Middle frontal gyrus (tissue), 1 donor: Measurements from ENCODE around the gene H6PD.

Experiments
- DNase-seq: peaks from one replicate; pipeline ENCODE4 v3.0.0-alpha.2; 2015; ENCODE audit warnings: low spot score; ENCODE audit errors: extremely low spot score

H6PD gene

GRCh38 chr1:9204156-9204720 lies 30.3 kb upstream of the H6PD start:
- DNase-seq: no peak

DNA sequence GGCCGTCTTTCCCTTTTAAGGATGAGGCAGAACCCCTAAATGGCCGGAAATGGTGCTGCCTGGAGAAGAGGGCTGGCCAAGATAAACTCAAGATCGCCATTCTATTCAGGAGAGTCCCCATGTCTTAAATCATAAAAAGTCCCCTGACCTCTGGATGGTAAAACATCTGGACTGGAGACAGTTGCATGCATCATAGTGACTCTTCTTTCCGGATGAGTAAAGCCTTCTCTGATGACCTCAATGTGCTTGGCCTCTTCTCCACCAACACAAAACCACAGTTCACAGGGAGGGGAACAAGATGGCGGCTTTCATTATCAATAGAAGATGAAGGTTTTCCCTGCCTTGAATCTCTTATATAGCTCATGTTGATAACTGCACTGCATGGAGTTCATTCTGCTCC lies 27.5 kb upstream of the H6PD start:
- no peak for DNase-seq

DNA sequence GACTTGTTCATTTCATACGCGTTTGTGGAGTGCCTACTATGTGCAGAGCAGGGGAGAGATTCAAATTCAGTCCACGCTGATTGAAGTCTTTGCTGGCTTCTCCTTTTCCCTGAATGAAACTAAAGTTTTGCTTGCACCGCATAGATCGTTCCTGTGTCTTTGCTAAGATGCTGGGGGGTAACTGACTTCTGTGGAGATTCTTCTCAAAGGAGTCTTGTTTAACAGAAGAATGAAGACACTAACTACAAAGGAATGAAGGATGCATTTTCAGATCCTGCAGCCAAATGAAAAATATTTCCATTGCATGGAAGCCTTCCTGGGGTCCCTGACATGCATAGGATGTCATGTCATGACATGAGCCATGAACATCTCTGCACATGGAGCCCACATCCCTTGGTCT lies 26.9 kb upstream of the H6PD start:
- no peak for DNase-seq

DNA sequence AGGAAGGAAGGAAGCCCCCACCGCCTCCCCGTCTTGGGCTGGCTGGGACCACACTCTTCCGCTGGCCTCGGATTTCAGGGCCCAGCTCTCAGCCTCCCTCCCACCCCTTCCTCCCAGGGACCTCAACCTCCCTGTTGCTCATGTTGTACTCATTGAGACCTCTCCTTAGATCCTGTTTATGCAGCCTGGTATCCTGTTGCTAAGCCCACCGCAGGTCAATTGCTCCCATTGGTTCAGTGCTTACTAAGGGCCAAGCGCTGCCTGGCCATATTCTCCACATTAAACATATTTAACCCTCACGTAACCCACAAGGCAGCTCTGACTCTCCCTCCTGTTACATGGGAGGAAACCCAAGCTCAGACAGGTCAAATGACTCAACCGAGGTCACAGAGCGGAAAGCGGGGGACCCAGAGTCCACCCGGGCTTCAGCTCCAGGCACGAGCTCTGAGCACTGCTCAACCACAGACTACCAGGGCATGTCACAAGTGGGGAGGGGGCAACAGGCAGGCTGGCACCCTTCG lies 23.2 kb upstream of the H6PD start:
- no peak for DNase-seq

DNA sequence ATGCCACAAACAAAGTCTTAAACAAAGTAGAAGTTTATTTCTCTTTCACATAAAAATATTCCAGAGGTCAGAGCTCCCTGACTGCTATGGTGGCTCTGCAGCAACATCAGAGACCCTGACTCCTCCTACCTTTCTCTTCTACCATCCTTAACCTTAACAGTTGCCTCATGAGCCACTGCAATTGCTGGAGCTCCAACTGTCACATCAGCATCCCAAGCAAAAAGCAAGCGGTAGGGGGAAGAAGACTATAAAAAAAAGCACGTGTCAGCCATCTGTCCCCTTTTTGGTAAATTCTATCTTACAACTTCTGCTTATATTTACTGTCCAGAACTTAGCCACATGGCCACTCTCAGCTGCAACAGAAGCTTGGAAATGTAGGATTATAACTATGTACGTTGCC lies 21.8 kb upstream of the H6PD start:
- no peak for DNase-seq

DNA sequence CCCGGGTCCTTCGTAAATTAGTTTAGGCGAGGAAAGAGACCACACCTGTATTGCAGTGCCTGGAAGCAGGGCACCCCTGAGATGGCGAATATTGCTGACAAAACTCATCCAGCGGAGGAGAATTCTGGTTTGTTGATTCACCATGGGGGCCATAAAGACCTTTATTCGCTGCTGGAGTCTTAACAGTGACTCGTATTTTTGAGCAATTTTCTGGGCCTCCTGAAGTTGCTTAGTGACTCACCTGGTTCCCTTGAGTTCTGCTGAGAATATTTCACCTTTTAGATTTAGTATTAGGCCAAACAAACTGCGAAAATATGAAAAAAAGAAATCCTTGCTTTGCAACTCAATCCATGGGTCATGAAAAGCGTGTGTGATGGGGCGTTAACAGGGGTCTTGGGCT lies 20.6 kb upstream of the H6PD start:
- no peak for DNase-seq

- no peak for DNase-seq
Observed at GRCh38 chr1:9218917-9219316, 15.7 kb upstream of the H6PD start.

- no peak for DNase-seq
Observed at GRCh38 chr1:9222846-9223625, 11.5 kb upstream of the H6PD start.

DNA sequence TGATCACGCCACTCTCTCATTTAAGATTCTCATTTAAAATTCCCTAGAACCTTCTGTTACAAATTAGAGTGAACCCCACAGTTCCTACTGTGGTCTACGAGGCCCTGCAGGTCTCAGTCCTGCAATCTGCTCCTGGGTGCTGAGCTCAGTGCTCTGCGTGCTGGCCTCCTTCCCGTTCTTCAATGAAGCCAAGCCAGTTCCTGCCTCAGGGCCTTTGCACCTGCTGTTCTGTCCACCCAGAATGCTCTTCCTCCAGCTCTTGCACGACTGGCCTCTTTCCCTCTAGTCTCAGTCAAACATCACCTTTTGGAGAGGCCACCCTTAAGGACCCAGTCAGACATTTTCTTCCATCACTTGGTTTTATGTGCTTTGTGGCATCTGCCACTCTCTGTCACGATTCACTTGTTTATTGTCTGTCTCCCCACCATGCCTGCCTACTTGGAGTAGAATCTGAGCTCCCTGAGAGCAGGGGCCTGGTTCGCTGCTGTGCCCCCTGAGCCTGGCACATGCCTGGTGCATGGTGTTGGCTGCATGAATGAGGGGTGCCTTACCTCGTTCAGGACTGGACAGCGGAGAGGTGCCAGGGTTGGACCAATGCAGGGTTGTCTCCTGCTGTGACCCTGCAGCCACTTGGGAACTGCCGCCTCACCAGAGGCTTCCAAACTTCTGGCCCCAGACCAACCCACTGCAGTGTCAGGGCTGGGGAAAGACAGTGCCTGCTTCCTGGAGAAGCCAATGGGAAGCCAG lies 9.7 kb upstream of the H6PD start:
- DNase-seq: no peak

DNA sequence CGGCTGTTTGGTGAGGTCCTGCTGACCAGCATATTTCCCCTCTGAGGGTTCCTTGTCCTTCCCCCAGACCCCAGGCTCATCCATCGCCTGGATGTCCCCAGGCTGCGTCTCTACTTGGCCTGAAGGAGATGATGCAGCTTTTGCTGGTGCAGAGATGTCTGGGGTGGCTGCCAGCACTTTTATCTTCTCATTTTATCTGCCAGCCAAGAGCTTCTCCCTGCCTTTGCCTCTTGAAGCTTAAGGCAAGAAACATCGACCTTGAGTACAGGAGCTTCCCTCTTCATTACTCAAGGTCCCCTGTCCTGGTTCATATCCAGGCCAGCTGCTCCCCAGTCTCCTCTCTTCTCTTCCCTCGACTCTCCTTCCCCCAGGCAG lies 9.2 kb upstream of the H6PD start:
- DNase-seq: no peak

GRCh38 chr1:9228609-9229008 lies 6.0 kb upstream of the H6PD start:
- no peak for DNase-seq

- DNase-seq: no peak
Observed at GRCh38 chr1:9229549-9229948, 5.0 kb upstream of the H6PD start.

DNA sequence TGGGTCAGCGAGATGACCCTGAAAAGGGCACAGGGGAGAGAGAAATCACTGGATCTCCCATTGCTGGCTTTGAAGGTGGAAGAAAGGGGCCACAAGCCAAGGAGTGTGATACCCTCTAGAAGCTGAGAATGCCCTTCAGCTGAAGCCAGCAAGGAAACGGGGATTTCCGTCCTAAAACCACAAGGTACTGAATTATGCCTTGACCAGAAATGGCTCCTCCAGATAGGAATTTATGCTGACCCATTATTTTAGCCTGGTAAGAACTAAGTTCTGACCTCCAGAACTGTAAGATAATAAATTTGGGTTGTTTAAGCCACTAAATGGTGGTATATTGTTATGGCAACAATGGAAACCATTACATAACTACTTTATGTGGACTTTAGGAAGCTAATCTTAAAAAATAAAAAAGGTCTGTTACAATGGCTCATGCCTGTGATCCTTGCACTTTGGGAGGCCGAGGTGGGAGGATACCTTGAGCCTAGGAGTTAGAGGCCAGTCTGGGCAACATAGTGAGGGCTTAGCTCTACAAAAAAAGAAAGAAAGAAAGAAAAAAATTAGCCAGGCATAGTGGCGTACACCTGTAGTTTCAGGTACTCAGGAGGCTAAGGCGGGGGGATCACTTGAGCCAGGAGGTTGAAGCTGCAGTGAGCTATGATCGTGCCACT lies 3.6 kb upstream of the H6PD start:
- no peak for DNase-seq

DNA sequence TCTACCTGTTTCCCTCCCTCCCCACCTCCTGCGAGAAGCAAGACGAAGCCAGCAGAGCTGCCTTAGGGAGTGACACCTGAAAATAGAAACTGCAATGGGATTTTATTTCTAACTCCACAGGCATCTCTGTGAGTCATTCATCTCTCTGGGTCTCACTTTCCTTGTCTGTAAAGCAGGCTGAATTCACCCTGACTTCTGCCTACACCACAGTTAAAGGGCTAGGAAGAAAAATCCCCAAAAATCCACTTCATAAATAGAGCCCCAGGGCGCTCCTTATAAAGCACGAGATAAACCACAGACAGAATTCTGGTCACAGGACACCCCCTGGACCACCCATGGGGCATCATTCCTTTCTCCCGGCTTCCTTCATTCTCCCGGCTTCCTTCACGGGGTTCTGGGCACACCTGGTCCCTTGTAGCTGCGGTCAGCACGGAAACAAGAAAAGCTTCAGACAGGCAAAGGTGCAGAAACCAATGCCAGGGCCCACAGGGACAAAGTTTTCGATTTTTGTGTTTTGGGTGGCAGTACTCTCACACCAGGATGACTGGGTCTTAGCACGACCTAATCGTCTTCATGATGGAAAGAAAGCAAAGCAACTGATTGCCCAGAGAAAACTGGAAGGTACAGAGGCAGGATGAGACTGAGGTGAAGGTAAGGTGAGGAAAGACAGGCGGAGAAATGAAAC lies 2.8 kb upstream of the H6PD start:
- DNase-seq: no peak

GRCh38 chr1:9233241-9233941 lies 1.2 kb upstream of the H6PD start:
- DNase-seq: no peak

DNA sequence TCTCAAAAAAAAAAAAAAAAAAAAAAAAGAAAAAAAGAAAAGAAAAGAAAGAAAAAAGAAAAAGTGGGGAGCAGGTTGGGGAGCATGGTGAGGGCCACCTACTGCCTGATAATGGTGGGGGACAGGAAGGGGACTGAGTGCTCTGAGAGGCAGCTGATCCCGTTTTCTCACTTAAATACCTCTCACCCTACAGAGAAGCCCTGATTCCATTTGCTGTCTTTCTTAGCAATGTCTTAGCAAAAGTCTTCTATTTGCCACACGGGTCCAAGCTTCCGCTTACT lies 692 bp upstream of the H6PD start:
- no peak for DNase-seq

DNA sequence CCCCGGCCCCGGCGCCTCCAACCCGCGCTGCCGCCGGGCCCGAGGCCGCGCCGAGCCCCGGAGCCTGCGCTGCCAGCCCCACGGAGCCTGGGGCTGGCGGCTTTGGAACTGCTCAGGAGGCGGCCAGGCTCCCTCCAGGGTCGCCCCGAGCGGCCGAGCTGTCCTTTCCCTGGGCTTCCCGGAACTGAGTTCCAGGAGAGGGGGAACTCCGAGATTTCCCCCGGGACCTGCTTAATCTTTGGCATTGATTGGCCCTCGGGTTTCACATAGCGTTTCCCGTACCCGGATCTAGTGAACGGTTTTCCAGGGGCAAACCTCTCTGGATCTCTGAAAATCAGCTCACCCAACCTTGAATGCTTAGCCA lies 504 bp downstream of the H6PD start:
- DNase-seq: no peak

DNA sequence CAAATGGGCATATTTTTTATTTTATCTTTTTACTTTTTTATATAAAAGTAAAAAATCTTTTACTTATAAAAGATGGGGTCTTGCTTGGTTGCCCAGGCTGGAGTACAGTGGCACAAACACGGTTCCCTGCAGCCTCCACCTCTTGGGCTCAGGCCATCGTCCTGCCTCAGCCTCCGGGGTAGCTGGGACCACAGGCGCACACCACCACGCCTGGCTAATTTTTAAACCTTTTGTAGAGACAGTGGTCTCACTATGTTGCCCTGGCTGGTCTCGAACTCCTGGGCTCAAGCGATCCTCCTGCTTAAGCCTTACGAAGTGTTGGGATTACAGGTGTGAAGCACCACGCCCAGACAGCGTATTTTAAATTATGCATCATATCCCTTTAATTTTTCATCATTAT lies 986 bp downstream of the H6PD start:
- DNase-seq: no peak

DNA sequence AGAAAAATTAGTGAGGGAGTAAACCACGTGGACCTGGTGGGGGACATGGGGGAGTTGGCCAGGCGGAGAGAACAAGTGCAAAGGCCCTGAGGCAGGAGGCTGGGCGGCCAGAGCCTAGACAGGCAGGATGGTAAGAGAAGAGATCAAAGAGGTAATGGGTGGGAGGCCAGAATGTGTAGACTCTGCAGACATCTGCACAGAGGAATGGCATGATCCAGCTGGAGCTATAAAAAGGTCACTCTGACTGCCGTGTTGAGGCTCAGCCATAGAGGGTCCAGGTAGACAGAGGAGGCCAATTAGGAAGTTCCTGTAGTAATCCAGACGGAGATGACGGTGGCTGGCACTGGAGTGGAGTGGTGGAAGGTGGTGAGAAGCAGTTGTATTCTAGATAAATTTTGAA lies 3.6 kb downstream of the H6PD start:
- no peak for DNase-seq

DNA sequence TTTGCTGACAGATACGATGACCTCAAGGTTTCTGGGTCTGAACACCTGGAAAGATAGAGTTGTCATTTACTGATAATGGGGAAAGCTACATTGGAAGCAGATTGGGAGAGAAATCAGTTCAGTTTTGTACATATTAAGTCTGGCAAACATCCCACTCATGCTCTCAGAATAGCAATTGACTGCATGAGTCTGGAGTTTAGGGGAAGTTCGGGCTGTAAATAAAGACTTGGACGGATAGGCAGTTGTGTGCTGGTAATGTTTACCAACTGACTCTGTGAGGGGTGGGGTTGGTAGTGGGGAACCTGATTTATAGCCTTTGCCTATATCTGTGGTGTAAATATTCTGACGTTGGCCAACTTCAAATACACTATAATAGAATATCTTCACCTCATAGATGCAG lies 4.0 kb downstream of the H6PD start:
- DNase-seq: no peak
